Loucy (cell line): ENCODE measurements around the gene FAM219A.

ENCODE experiments used
- H2AFZ ChIP-seq: fragments of 200-600 bp; sonication (generic); 2 replicates; pipeline ENCODE4 v1.6.0; 2016; ENCODE audit warnings: antibody characterized with exemption, mild to moderate bottlenecking, low read length, moderate library complexity
- H3F3A ChIP-seq: fragments of 200-600 bp; 2 replicates; pipeline ENCODE4 v1.6.0; 2016; ENCODE audit warnings: antibody characterized with exemption, low read depth, mild to moderate bottlenecking
- H3K27me3 ChIP-seq: fragments of 200-600 bp; sonication (generic); 2 replicates; pipeline ENCODE4 v1.6.1; 2014; ENCODE audit warnings: low read length, mild to moderate bottlenecking; ENCODE audit not compliant: insufficient read depth, poor library complexity, severe bottlenecking
- H3K36me3 ChIP-seq: fragments of 200-600 bp; sonication (generic); 2 replicates; pipeline ENCODE4 v1.6.1; 2016; ENCODE audit warnings: low read length; ENCODE audit not compliant: insufficient read depth
- H3K4me1 ChIP-seq: fragments of 200-600 bp; sonication (generic); 2 replicates; pipeline ENCODE4 v1.5.1; 2014; ENCODE audit warnings: low read length, mild to moderate bottlenecking; ENCODE audit not compliant: insufficient read depth, poor library complexity, severe bottlenecking
- H3K4me2 ChIP-seq: fragments of 200-600 bp; sonication (generic); 2 replicates; pipeline ENCODE4 v1.6.0; 2014; ENCODE audit warnings: antibody characterized with exemption, low read length, low read depth, mild to moderate bottlenecking; ENCODE audit not compliant: poor library complexity, severe bottlenecking
- H3K4me3 ChIP-seq: fragments of 200-600 bp; sonication (generic); 2 replicates; pipeline ENCODE4 v1.5.1; 2014; ENCODE audit warnings: low read length, mild to moderate bottlenecking, mixed read lengths; ENCODE audit not compliant: poor library complexity, severe bottlenecking
- H3K79me2 ChIP-seq: fragments of 200-600 bp; sonication (generic); 2 replicates; pipeline ENCODE4 v1.6.1; 2014; ENCODE audit warnings: low read length; ENCODE audit not compliant: insufficient read depth
- H3K9ac ChIP-seq: fragments of 200-600 bp; sonication (generic); 2 replicates; pipeline ENCODE4 v1.6.0; 2014; ENCODE audit warnings: mild to moderate bottlenecking, low read depth, low read length, moderate library complexity; ENCODE audit not compliant: poor library complexity, severe bottlenecking
- H3K9me2 ChIP-seq: fragments of 200-600 bp; sonication (generic); replicated peaks from 2 replicates; pipeline ENCODE4 v1.6.1; 2016; ENCODE audit warnings: low read depth, low read length, mixed read lengths
- H3K9me3 ChIP-seq: fragments of 200-600 bp; sonication (generic); 2 replicates; pipeline ENCODE4 v1.6.1; 2014; ENCODE audit warnings: mild to moderate bottlenecking, antibody characterized with exemption, low read length, low read depth; ENCODE audit not compliant: insufficient read depth
- H4K20me1 ChIP-seq: fragments of 200-600 bp; sonication (generic); 2 replicates; pipeline ENCODE4 v1.6.0; 2014; ENCODE audit warnings: antibody characterized with exemption, low read length, mild to moderate bottlenecking; ENCODE audit not compliant: insufficient read depth, poor library complexity, severe bottlenecking
- EZH2phosphoT487 ChIP-seq: fragments of 200-600 bp; IDR thresholded peaks from 2 replicates; pipeline ENCODE4 v1.6.1; 2018; ENCODE audit warnings: antibody characterized with exemption, mild to moderate bottlenecking, moderate library complexity, borderline replicate concordance
- TF ChIP-seq, protein P1 (sequence below): fragments of 200-600 bp; sonication (generic); conservative IDR thresholded peaks from 2 replicates; pipeline ENCODE4 v1.5.1; 2014; ENCODE audit warnings: mild to moderate bottlenecking, antibody characterized with exemption, low read length

The FAM219A gene

GRCh38 chr9:34376596-34377403 lies 81.6 kb downstream of the FAM219A start, which contains the start of gene MYORG:
Gene MYORG, minus strand, starts transcription at chr9:34376898. Its CDS starts 3,955 bp downstream, at chr9:34372943.
- no peaks in the 10 kb centered on the region for H3K9me2 ChIP-seq
- no peaks in the 10 kb centered on the region for H3K9me3 ChIP-seq
- peak within 1 kb of the TSS; percentile 86 for H3K4me3 ChIP-seq
- H3K4me1 ChIP-seq = peaks cover 25% of the 10 kb centered on the region
- no peaks in the 10 kb centered on the region for H3K79me2 ChIP-seq
- no peaks in the 10 kb centered on the region for H3K36me3 ChIP-seq
- H4K20me1 ChIP-seq = no peaks in the 10 kb centered on the region
- H2AFZ ChIP-seq = peak within 1 kb of the TSS; percentile 93
- TF ChIP-seq EZH2phosphoT487 = no peak
- TF ChIP-seq, protein P1, sequence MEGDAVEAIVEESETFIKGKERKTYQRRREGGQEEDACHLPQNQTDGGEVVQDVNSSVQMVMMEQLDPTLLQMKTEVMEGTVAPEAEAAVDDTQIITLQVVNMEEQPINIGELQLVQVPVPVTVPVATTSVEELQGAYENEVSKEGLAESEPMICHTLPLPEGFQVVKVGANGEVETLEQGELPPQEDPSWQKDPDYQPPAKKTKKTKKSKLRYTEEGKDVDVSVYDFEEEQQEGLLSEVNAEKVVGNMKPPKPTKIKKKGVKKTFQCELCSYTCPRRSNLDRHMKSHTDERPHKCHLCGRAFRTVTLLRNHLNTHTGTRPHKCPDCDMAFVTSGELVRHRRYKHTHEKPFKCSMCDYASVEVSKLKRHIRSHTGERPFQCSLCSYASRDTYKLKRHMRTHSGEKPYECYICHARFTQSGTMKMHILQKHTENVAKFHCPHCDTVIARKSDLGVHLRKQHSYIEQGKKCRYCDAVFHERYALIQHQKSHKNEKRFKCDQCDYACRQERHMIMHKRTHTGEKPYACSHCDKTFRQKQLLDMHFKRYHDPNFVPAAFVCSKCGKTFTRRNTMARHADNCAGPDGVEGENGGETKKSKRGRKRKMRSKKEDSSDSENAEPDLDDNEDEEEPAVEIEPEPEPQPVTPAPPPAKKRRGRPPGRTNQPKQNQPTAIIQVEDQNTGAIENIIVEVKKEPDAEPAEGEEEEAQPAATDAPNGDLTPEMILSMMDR = no peak
- peak within 1 kb of the TSS; percentile 85 for H3K9ac ChIP-seq
- no peaks in the 10 kb centered on the region for H3K27me3 ChIP-seq
- H3F3A ChIP-seq = no peaks in the 10 kb centered on the region
- H3K4me2 ChIP-seq = peak within 1 kb of the TSS; percentile 81

- no peaks in the 10 kb centered on the region for H3K36me3 ChIP-seq
- peak overlapping the region; percentile 93 for H2AFZ ChIP-seq
- peak overlapping the region; percentile 85 for H3K9ac ChIP-seq
- H3K4me3 ChIP-seq = peak overlapping the region; percentile 86
- no peaks in the 10 kb centered on the region for H4K20me1 ChIP-seq
- no peaks in the 10 kb centered on the region for H3K9me2 ChIP-seq
- peak overlapping the region; percentile 81 for H3K4me2 ChIP-seq
- peaks cover 25% of the 10 kb centered on the region for H3K4me1 ChIP-seq
- no peaks in the 10 kb centered on the region for H3K27me3 ChIP-seq
- no peaks in the 10 kb centered on the region for H3K79me2 ChIP-seq
- H3F3A ChIP-seq = no peaks in the 10 kb centered on the region
- H3K9me3 ChIP-seq = no peaks in the 10 kb centered on the region
- TF ChIP-seq EZH2phosphoT487 = no peak
- TF ChIP-seq, protein P1 = peak; percentile 43
Measured at GRCh38 chr9:34375901-34376595, 82.3 kb downstream of the FAM219A start.

- TF ChIP-seq, protein P1 = peak; percentile 38; the same call in 1 of the 2 replicates
- no peak for TF ChIP-seq EZH2phosphoT487
- Histone ChIP-seq H3K4me3 (peak overlapping the region; percentile 86), H3K79me2 (no peaks in the 10 kb centered on the region), H3K4me2 (peak overlapping the region; percentile 81), H3K4me1 (peaks cover 20% of the 10 kb centered on the region), H3K9ac (peak overlapping the region; percentile 85), H3K9me3 (no peaks in the 10 kb centered on the region), H2AFZ (no peak overlapping the region), H3F3A (no peaks in the 10 kb centered on the region), H4K20me1 (no peaks in the 10 kb centered on the region), H3K9me2 (no peaks in the 10 kb centered on the region), H3K36me3 (no peaks in the 10 kb centered on the region), H3K27me3 (no peaks in the 10 kb centered on the region)
Measured at GRCh38 chr9:34374905-34375552, 83.3 kb downstream of the FAM219A start.
